Measurements from ENCODE around the gene RAPGEF5.

DNA sequence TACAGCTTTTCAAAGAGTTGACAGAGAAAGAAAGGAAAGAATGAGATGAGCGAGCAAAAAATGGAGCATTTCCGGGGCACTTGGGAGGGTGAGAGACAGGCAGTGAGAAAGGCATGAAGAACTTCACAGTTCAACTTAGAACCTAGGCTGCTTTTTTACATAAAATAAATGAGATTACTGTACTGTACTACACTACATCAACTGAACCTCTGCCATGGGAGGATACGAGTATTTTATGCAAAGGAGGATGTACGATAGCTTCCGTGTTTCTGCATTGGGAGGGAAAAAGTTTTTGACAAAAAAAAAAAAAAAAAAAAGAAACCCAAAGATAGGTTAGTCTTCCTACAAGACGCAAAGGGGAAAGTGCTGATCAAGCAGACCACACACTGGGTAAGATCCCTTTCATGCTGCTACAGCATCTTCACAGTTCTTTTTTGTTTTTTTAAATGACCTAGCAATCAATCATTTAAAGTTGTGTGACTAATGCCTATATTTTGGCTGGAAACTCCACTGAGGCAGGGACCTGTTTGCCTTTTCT, 88.0 kb downstream of the RAPGEF5 start:
- TF ChIP-seq HCFC1 (IDR thresholded peaks at IDR 0.05; ENCODE audit: low read length), result no peak
- TF ChIP-seq, protein P1, sequence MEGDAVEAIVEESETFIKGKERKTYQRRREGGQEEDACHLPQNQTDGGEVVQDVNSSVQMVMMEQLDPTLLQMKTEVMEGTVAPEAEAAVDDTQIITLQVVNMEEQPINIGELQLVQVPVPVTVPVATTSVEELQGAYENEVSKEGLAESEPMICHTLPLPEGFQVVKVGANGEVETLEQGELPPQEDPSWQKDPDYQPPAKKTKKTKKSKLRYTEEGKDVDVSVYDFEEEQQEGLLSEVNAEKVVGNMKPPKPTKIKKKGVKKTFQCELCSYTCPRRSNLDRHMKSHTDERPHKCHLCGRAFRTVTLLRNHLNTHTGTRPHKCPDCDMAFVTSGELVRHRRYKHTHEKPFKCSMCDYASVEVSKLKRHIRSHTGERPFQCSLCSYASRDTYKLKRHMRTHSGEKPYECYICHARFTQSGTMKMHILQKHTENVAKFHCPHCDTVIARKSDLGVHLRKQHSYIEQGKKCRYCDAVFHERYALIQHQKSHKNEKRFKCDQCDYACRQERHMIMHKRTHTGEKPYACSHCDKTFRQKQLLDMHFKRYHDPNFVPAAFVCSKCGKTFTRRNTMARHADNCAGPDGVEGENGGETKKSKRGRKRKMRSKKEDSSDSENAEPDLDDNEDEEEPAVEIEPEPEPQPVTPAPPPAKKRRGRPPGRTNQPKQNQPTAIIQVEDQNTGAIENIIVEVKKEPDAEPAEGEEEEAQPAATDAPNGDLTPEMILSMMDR (IDR thresholded peaks at IDR 0.05 in 2 of 3, conservative IDR thresholded peaks at IDR 0.05 in 1 of 3; ENCODE audit: control insufficient read depth in 2 of 3, extremely low read depth in 1 of 3, insufficient read depth in 1 of 3, low read depth in 3 of 3, low read length in 3 of 3), result no peak
- TF ChIP-seq ZNF24 (IDR thresholded peaks at IDR 0.05), result no peak
- TF ChIP-seq SUZ12 (IDR thresholded peaks at IDR 0.05; ENCODE audit: unreplicated experiment), result no peak
- TF ChIP-seq MXI1 (IDR thresholded peaks at IDR 0.05; ENCODE audit: low read depth, low read length), result no peak
- TF ChIP-seq SRF (IDR thresholded peaks at IDR 0.05; ENCODE audit: low read depth in 2 of 2, low read length in 2 of 2), result no peak
- no peak for TF ChIP-seq POLR2A (IDR thresholded peaks at IDR 0.05; ENCODE audit: low read depth, low read length)
- no peak for TF ChIP-seq RAD21 (IDR thresholded peaks at IDR 0.05; ENCODE audit: insufficient read depth, low read depth, low read length)
- no peak for TF ChIP-seq JUND (IDR thresholded peaks at IDR 0.05; ENCODE audit: low read depth, low read length)
- TF ChIP-seq RFX5 (IDR thresholded peaks at IDR 0.05; ENCODE audit: low read depth, low read length), result no peak
- no peak for TF ChIP-seq SMARCA5 (IDR thresholded peaks at IDR 0.05)
- no peak for TF ChIP-seq POLR2AphosphoS5 (IDR thresholded peaks at IDR 0.05; ENCODE audit: low read length)
- TF ChIP-seq E4F1 (IDR thresholded peaks at IDR 0.05; ENCODE audit: borderline replicate concordance, partially characterized antibody), result no peak

Data from GM12878 (cell line).